HEK293T (cell line): ENCODE data around the gene HPSE2.

ENCODE experiments used
- CTCF ChIA-PET: fragments of 350-600 bp; formaldehyde crosslinking; extraction: SDS; loops from one replicate; lab custom pipeline; 2021; ENCODE audit warnings: antibody characterized with exemption, inconsistent platforms; lab: Yijun Ruan, JAX
- POLR2A ChIA-PET: fragments of 350-600 bp; formaldehyde crosslinking; extraction: SDS; loops from one replicate; lab custom pipeline; 2020; ENCODE audit warnings: antibody characterized with exemption, inconsistent platforms; lab: Yijun Ruan, JAX
- DNase-seq: peaks from one replicate; pipeline ENCODE4 v3.0.0; 2012; ENCODE audit warnings: mixed read lengths; ENCODE audit errors: extremely low spot score
- ARNT ChIP-seq: fragments of 450-650 bp; IDR thresholded peaks from 2 replicates; pipeline ENCODE4 v1.6.1; 2017; ENCODE audit warnings: mild to moderate bottlenecking
- BHLHE40 ChIP-seq: fragments of 450-650 bp; IDR thresholded peaks from 2 replicates; pipeline ENCODE4 v1.6.1; 2016; ENCODE audit warnings: mild to moderate bottlenecking, moderate library complexity, borderline replicate concordance
- CTBP1 ChIP-seq: fragments of 450-650 bp; IDR thresholded peaks from 2 replicates; pipeline ENCODE4 v1.6.1; 2016; ENCODE audit warnings: borderline replicate concordance
- ELF4 ChIP-seq: fragments of 450-650 bp; IDR thresholded peaks from 2 replicates; pipeline ENCODE4 v1.6.1; 2017; ENCODE audit warnings: antibody characterized with exemption
- FOXA1 ChIP-seq: fragments of 450-650 bp; IDR thresholded peaks from 2 replicates; pipeline ENCODE4 v1.6.1; 2016; ENCODE audit warnings: mild to moderate bottlenecking
- FOXK2 ChIP-seq: fragments of 450-650 bp; IDR thresholded peaks from 2 replicates; pipeline ENCODE4 v1.6.1; 2016; ENCODE audit warnings: mild to moderate bottlenecking
- FOXM1 ChIP-seq: fragments of 450-650 bp; IDR thresholded peaks from 2 replicates; pipeline ENCODE4 v1.6.1; 2017; ENCODE audit warnings: mild to moderate bottlenecking, borderline replicate concordance
- HDGF ChIP-seq: fragments of 450-650 bp; IDR thresholded peaks from 2 replicates; pipeline ENCODE4 v1.6.1; 2017; ENCODE audit warnings: antibody characterized with exemption, borderline replicate concordance
- L3MBTL2 ChIP-seq: fragments of 450-650 bp; conservative IDR thresholded peaks from 2 replicates; pipeline ENCODE4 v1.6.1; 2016; ENCODE audit warnings: mild to moderate bottlenecking
- LEF1 ChIP-seq: fragments of 450-650 bp; IDR thresholded peaks from 2 replicates; pipeline ENCODE4 v1.6.1; 2017; ENCODE audit warnings: mild to moderate bottlenecking, borderline replicate concordance
- NFRKB ChIP-seq: fragments of 450-650 bp; IDR thresholded peaks from 2 replicates; pipeline ENCODE4 v1.6.1; 2016; ENCODE audit warnings: mild to moderate bottlenecking, moderate library complexity
- PKNOX1 ChIP-seq: fragments of 450-650 bp; IDR thresholded peaks from 2 replicates; pipeline ENCODE4 v1.6.1; 2016
- SP1 ChIP-seq: fragments of 450-650 bp; IDR thresholded peaks from 2 replicates; pipeline ENCODE4 v1.6.1; 2017
- SUZ12 ChIP-seq: fragments of 450-650 bp; IDR thresholded peaks from 2 replicates; pipeline ENCODE4 v1.6.1; 2016; ENCODE audit warnings: mild to moderate bottlenecking
- TARDBP ChIP-seq: fragments of 450-650 bp; IDR thresholded peaks from 2 replicates; pipeline ENCODE4 v1.6.1; 2016
- ZNF384 ChIP-seq: fragments of 450-650 bp; IDR thresholded peaks from 2 replicates; pipeline ENCODE4 v1.6.1; 2016

Gene HPSE2

GRCh38 chr10:98632456-98633150, 603.0 kb downstream of the HPSE2 start:
- POLR2A ChIA-PET, result no interaction called here
- no peak for DNase-seq
- CTCF ChIA-PET, result no interaction called here
- TF ChIP-seq FOXK2, result no peak
- TF ChIP-seq FOXA1, result no peak
- no peak for TF ChIP-seq FOXM1
- no peak for TF ChIP-seq LEF1
- no peak for TF ChIP-seq SP1
- no peak for TF ChIP-seq L3MBTL2
- TF ChIP-seq ZNF384, result no peak
- TF ChIP-seq HDGF, result no peak
- no peak for TF ChIP-seq SUZ12
- TF ChIP-seq PKNOX1, result no peak
- no peak for TF ChIP-seq ARNT
- no peak for TF ChIP-seq ELF4

GRCh38 chr10:98628206-98628605, 607.4 kb downstream of the HPSE2 start:
- CTCF ChIA-PET, result no interaction called here
- POLR2A ChIA-PET, result no interaction called here
- DNase-seq, result no peak
- TF ChIP-seq PKNOX1 (no peak), SUZ12 (no peak), ZNF384 (no peak), HDGF (no peak), L3MBTL2 (no peak), BHLHE40 (no peak), NFRKB (no peak), LEF1 (no peak), ELF4 (no peak), ARNT (no peak), TARDBP (no peak), SP1 (no peak), FOXK2 (no peak), CTBP1 (no peak)

- CTCF ChIA-PET, result no interaction called here
- no peak for DNase-seq
- POLR2A ChIA-PET, result no interaction called here
- no peak for TF ChIP-seq BHLHE40
- no peak for TF ChIP-seq HDGF
- no peak for TF ChIP-seq NFRKB
- TF ChIP-seq ARNT, result no peak
- TF ChIP-seq L3MBTL2, result no peak
- no peak for TF ChIP-seq FOXA1
- no peak for TF ChIP-seq ELF4
- no peak for TF ChIP-seq SP1
- no peak for TF ChIP-seq LEF1
- no peak for TF ChIP-seq TARDBP
- no peak for TF ChIP-seq SUZ12
- TF ChIP-seq PKNOX1, result no peak
- no peak for TF ChIP-seq CTBP1
- TF ChIP-seq FOXM1, result no peak
- no peak for TF ChIP-seq FOXK2
- TF ChIP-seq ZNF384, result no peak
These were observed 607.9 kb downstream of the HPSE2 start for GRCh38 chr10:98627711-98628110.

- ChIA-PET CTCF (no interaction called here), POLR2A (no interaction called here)
- TF ChIP-seq LEF1 (no peak), NFRKB (no peak), FOXK2 (no peak), FOXM1 (no peak), ARNT (no peak), TARDBP (no peak), L3MBTL2 (no peak), ELF4 (no peak), SP1 (no peak), FOXA1 (no peak), CTBP1 (no peak), HDGF (no peak), BHLHE40 (no peak), ZNF384 (no peak), PKNOX1 (no peak)
- DNase-seq, result no peak
These were observed 610.7 kb downstream of the HPSE2 start for GRCh38 chr10:98624963-98625362.

- TF ChIP-seq ARNT (no peak), SP1 (no peak), FOXM1 (no peak), ELF4 (no peak), FOXA1 (no peak), ZNF384 (no peak), HDGF (no peak), FOXK2 (no peak), TARDBP (no peak), SUZ12 (no peak), L3MBTL2 (no peak), BHLHE40 (no peak), CTBP1 (no peak), NFRKB (no peak), PKNOX1 (no peak), LEF1 (no peak)
- POLR2A ChIA-PET, result no interaction called here
These were observed 612.5 kb downstream of the HPSE2 start for GRCh38 chr10:98623176-98623575.

More at GRCh38 chr10:98623176-98623575, 612.5 kb downstream of the HPSE2 start:
- DNase-seq, result no peak
- CTCF ChIA-PET, result no interaction called here
